Astrocyte (in vitro differentiated cells and primary cell): ENCODE measurements around the gene TAS2R39. TPM values are rescaled to one million over a fixed set of nuclear protein-coding genes. Genes with fewer than 3 reads are reported as not detected.
A peak's percentile ranks its signal among the peaks of the same experiment; 100 is the strongest.

Experiments
- DNase-seq: peaks from one replicate; pipeline ENCODE4 v3.0.0-alpha.2; 2010; ENCODE audit warnings: low read depth
- FAIRE-seq: peaks from 2 replicates; lab custom pipeline; 2011; peaks lifted over from hg19 to GRCh38; lab: Jason Lieb, UNC
- H2AFZ ChIP-seq: 2 replicates; pipeline ENCODE4 v1.6.0; 2012; ENCODE audit warnings: low read depth, low read length, inconsistent platforms
- H3K27ac ChIP-seq: 2 replicates; pipeline ENCODE4 v1.5.1; 2011; ENCODE audit warnings: low read depth, low read length, inconsistent platforms
- H3K27me3 ChIP-seq: 2 replicates; pipeline ENCODE4 v1.6.0; 2011; ENCODE audit warnings: low read length, inconsistent platforms; ENCODE audit not compliant: insufficient read depth
- H3K36me3 ChIP-seq: 2 replicates; pipeline ENCODE4 v1.5.1; 2011; ENCODE audit warnings: low read length, inconsistent platforms; ENCODE audit not compliant: insufficient read depth
- H3K4me1 ChIP-seq: 2 replicates; pipeline ENCODE4 v1.5.1; 2011; ENCODE audit warnings: low read length, inconsistent platforms; ENCODE audit not compliant: insufficient read depth
- H3K4me2 ChIP-seq: 2 replicates; pipeline ENCODE4 v1.6.0; 2012; ENCODE audit warnings: low read length, inconsistent platforms
- H3K4me3 ChIP-seq: 2 replicates; pipeline ENCODE4 v1.5.1; 2011; ENCODE audit warnings: low read depth, mild to moderate bottlenecking, low read length, inconsistent platforms; ENCODE audit not compliant: insufficient read depth
- H3K79me2 ChIP-seq: 2 replicates; pipeline ENCODE4 v1.6.0; 2012; ENCODE audit warnings: mild to moderate bottlenecking, low read length, inconsistent platforms; ENCODE audit not compliant: insufficient read depth
- H3K9ac ChIP-seq: 2 replicates; pipeline ENCODE4 v1.6.0; 2012; ENCODE audit warnings: mild to moderate bottlenecking, low read length, inconsistent platforms
- H3K9me3 ChIP-seq: 2 replicates; pipeline ENCODE4 v1.5.1; 2012; ENCODE audit warnings: low read depth, mild to moderate bottlenecking, low read length, inconsistent platforms; ENCODE audit not compliant: insufficient read depth
- H4K20me1 ChIP-seq: 2 replicates; pipeline ENCODE4 v1.6.0; 2012; ENCODE audit warnings: low read length, inconsistent platforms; ENCODE audit not compliant: insufficient read depth
- H3K27ac Mint-ChIP-seq: one replicate; pipeline ENCODE4 v1.8.0; 2021; ENCODE audit warnings: mild to moderate bottlenecking, mixed read lengths; ENCODE audit not compliant: unreplicated experiment
- H3K27me3 Mint-ChIP-seq: one replicate; pipeline ENCODE4 v1.8.0; 2021; ENCODE audit warnings: low read depth, mixed read lengths; ENCODE audit not compliant: unreplicated experiment
- H3K36me3 Mint-ChIP-seq: one replicate; pipeline ENCODE4 v1.8.0; 2021; ENCODE audit warnings: low read depth, mixed read lengths; ENCODE audit not compliant: unreplicated experiment
- H3K4me1 Mint-ChIP-seq: one replicate; pipeline ENCODE4 v1.8.0; 2021; ENCODE audit warnings: low read depth, mixed read lengths; ENCODE audit not compliant: unreplicated experiment
- H3K4me3 Mint-ChIP-seq: one replicate; pipeline ENCODE4 v1.8.0; 2021; ENCODE audit warnings: mild to moderate bottlenecking, moderate library complexity, mixed read lengths; ENCODE audit not compliant: unreplicated experiment
- H3K9me3 Mint-ChIP-seq: one replicate; pipeline ENCODE4 v1.8.0; 2021; ENCODE audit warnings: mild to moderate bottlenecking, mixed read lengths; ENCODE audit not compliant: unreplicated experiment
- EZH2 ChIP-seq: IDR thresholded peaks from 2 replicates; pipeline ENCODE4 v1.6.1; 2012; ENCODE audit warnings: mild to moderate bottlenecking, low read length, inconsistent platforms; ENCODE audit not compliant: insufficient read depth
- total RNA-seq: library from RNA; stranded (reverse); gene quantifications from 2 replicates; pipeline ENCODE4 v1.2.1, GENCODE V29; 2021
- TF ChIP-seq, protein P1 (sequence below): IDR thresholded peaks from 2 replicates; pipeline ENCODE4 v1.5.1; 2011; ENCODE audit warnings: low read depth, mild to moderate bottlenecking, inconsistent platforms, low read length, moderate library complexity; ENCODE audit not compliant: insufficient read depth

TAS2R39 gene
- total RNA-seq, 1 donor from 2014 or later: not detected

DNA sequence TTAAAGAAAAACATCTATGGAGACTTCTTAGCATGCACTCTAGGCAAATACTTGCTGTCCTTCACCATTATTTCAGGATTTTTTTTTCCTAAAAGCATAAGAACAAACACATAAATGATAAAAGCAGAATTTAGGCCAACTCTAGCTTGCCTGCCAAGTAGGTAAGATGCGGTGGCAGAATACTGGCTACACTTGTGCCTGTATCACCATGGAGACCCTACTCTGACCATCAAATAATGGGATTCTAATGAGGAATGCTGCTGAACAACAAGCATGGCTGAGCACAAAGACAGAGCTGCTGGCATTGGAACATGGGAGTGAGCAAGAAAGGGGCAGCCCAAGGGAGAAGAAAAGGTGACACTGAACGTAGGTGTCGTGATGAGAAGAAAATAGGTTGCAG lies 20.2 kb downstream of the TAS2R39 start:
- no peaks in the 10 kb centered on the region for H3K36me3 ChIP-seq
- H3K27me3 ChIP-seq: no peaks in the 10 kb centered on the region
- Mint-ChIP-seq H3K27me3 (no peaks in the 10 kb centered on the region), H3K9me3 (no peaks in the 10 kb centered on the region), H3K27ac (no peak overlapping the region), H3K4me1 (no peaks in the 10 kb centered on the region), H3K4me3 (no peak overlapping the region), H3K36me3 (no peaks in the 10 kb centered on the region)
- no peak overlapping the region for H3K9ac ChIP-seq
- H3K4me2 ChIP-seq: no peak overlapping the region
- no peak overlapping the region for H3K27ac ChIP-seq
- FAIRE-seq: no peak
- H3K79me2 ChIP-seq: no peaks in the 10 kb centered on the region
- no peak for DNase-seq
- H4K20me1 ChIP-seq: no peaks in the 10 kb centered on the region
- H3K9me3 ChIP-seq: no peaks in the 10 kb centered on the region
- H3K4me1 ChIP-seq: no peaks in the 10 kb centered on the region
- no peak overlapping the region for H3K4me3 ChIP-seq
- no peak overlapping the region for H2AFZ ChIP-seq
- TF ChIP-seq EZH2: no peak
- TF ChIP-seq, protein P1, sequence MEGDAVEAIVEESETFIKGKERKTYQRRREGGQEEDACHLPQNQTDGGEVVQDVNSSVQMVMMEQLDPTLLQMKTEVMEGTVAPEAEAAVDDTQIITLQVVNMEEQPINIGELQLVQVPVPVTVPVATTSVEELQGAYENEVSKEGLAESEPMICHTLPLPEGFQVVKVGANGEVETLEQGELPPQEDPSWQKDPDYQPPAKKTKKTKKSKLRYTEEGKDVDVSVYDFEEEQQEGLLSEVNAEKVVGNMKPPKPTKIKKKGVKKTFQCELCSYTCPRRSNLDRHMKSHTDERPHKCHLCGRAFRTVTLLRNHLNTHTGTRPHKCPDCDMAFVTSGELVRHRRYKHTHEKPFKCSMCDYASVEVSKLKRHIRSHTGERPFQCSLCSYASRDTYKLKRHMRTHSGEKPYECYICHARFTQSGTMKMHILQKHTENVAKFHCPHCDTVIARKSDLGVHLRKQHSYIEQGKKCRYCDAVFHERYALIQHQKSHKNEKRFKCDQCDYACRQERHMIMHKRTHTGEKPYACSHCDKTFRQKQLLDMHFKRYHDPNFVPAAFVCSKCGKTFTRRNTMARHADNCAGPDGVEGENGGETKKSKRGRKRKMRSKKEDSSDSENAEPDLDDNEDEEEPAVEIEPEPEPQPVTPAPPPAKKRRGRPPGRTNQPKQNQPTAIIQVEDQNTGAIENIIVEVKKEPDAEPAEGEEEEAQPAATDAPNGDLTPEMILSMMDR: no peak

DNA sequence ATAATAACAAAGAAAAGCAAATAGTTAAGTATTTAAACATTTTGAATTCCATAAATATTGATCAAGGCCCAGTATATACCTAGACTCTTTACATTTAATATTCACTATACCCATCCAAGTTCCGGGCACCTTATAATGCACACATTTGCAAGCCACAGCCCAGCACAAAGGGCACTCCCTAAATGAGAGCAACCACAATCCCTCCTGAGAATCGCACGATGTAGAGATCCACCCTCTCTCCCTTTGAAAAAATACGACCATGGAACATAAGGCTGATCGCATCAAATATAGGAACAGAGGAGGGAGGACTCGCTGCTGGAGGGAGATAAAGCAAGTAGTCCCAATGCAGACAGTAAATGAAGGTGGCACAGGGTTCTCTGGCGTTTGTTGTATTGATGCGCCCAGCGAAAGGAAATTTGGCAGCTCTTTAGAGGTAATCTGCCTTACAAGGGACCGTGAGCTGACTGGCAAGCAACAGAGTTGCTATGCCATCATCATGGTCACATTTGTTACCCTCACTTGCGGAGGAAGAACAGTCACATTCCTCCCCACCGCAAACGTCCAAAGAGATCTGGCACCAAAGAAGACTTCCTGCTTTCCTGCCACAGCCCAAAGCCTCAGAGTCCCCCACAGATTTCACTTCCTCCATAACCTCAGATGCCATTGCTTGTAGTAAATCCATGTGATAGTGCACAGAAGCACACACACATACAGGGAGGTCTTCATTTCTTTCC lies 22.5 kb downstream of the TAS2R39 start:
- H3K4me3 ChIP-seq: no peak overlapping the region

More for the DNA sequence above, 22.5 kb downstream of the TAS2R39 start:
- Histone ChIP-seq H3K4me1 (no peaks in the 10 kb centered on the region), H3K9ac (no peak overlapping the region), H2AFZ (no peak overlapping the region), H3K27me3 (no peaks in the 10 kb centered on the region), H3K9me3 (no peaks in the 10 kb centered on the region), H3K36me3 (no peaks in the 10 kb centered on the region), H4K20me1 (no peaks in the 10 kb centered on the region), H3K27ac (no peak overlapping the region), H3K79me2 (no peaks in the 10 kb centered on the region), H3K4me2 (no peak overlapping the region)
- Mint-ChIP-seq H3K4me3 (no peak overlapping the region), H3K9me3 (peaks cover 1% of the 10 kb centered on the region), H3K36me3 (no peaks in the 10 kb centered on the region), H3K27me3 (no peaks in the 10 kb centered on the region), H3K27ac (no peak overlapping the region), H3K4me1 (no peaks in the 10 kb centered on the region)
- DNase-seq (peak; percentile 4), FAIRE-seq (no peak)
- TF ChIP-seq EZH2: no peak
- TF ChIP-seq, protein P1: no peak
